HL-60 (cell line): ENCODE data around the gene IRGQ.

ENCODE experiments used
- DNase-seq, 2 experiments: peaks; one replicate each; pipeline ENCODE4 v3.0.0-alpha.2; 2010 to 2020; ENCODE audit warnings: low read depth in 1 of 2, low spot score in 1 of 2
- H3K27ac ChIP-seq: fragments of 250-450 bp; sonication (Bioruptor Pico); replicated peaks from 2 replicates; pipeline ENCODE4 v1.5.1; 2020; ENCODE audit warnings: mild to moderate bottlenecking, moderate library complexity
- H3K27me3 ChIP-seq: fragments of 250-450 bp; sonication (Bioruptor Pico); 2 replicates; pipeline ENCODE4 v1.5.1; 2021; ENCODE audit warnings: mild to moderate bottlenecking, moderate library complexity; ENCODE audit not compliant: insufficient read depth, poor library complexity, severe bottlenecking
- H3K4me3 ChIP-seq: replicated peaks from 2 replicates; pipeline ENCODE4 v1.5.1; 2011; ENCODE audit warnings: mild to moderate bottlenecking, control low read depth, low read length; ENCODE audit not compliant: insufficient read depth
- GABPA ChIP-seq: IDR thresholded peaks from 2 replicates; pipeline ENCODE4 v1.6.1; 2012; ENCODE audit warnings: low read depth
- POLR2AphosphoS5 ChIP-seq: IDR thresholded peaks from 2 replicates; pipeline ENCODE4 v1.6.1; 2012; ENCODE audit warnings: low read depth
- SPI1 ChIP-seq: IDR thresholded peaks from 2 replicates; pipeline ENCODE4 v1.6.1; 2012; ENCODE audit warnings: low read depth, mild to moderate bottlenecking, borderline replicate concordance
- TF ChIP-seq, protein P1 (sequence below): IDR thresholded peaks from 2 replicates; pipeline ENCODE4 v1.6.1; 2012; ENCODE audit warnings: low read depth; ENCODE audit not compliant: insufficient replicate concordance
- TF ChIP-seq, protein P2 (sequence below): IDR thresholded peaks from one replicate; pipeline ENCODE4 v1.5.1; 2011; ENCODE audit warnings: low read length, control low read depth, inconsistent platforms; ENCODE audit not compliant: insufficient read depth

IRGQ gene

DNA sequence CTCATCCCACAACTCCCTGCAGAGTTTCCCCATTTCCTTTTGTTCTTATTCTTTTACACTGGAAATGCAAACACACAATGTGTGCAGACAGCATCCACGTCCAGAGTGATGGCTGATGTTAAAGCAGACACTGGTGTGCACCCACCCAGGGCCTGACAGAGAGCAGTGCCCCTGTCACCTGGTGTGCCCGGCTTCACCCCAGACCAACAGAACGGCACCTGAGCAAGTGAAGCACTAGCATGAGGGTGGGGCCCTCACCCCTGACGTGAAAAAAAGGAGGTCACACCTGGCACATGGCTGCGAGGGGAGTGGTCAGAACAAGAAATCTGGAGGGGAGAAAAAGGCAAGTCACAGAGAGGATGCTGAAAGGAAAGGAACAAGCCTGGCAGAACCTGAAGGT lies 50.7 kb downstream of the IRGQ start:
- TF ChIP-seq POLR2AphosphoS5 (no peak), GABPA (no peak), SPI1 (no peak)
- TF ChIP-seq, protein P1, sequence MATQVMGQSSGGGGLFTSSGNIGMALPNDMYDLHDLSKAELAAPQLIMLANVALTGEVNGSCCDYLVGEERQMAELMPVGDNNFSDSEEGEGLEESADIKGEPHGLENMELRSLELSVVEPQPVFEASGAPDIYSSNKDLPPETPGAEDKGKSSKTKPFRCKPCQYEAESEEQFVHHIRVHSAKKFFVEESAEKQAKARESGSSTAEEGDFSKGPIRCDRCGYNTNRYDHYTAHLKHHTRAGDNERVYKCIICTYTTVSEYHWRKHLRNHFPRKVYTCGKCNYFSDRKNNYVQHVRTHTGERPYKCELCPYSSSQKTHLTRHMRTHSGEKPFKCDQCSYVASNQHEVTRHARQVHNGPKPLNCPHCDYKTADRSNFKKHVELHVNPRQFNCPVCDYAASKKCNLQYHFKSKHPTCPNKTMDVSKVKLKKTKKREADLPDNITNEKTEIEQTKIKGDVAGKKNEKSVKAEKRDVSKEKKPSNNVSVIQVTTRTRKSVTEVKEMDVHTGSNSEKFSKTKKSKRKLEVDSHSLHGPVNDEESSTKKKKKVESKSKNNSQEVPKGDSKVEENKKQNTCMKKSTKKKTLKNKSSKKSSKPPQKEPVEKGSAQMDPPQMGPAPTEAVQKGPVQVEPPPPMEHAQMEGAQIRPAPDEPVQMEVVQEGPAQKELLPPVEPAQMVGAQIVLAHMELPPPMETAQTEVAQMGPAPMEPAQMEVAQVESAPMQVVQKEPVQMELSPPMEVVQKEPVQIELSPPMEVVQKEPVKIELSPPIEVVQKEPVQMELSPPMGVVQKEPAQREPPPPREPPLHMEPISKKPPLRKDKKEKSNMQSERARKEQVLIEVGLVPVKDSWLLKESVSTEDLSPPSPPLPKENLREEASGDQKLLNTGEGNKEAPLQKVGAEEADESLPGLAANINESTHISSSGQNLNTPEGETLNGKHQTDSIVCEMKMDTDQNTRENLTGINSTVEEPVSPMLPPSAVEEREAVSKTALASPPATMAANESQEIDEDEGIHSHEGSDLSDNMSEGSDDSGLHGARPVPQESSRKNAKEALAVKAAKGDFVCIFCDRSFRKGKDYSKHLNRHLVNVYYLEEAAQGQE = no peak
- TF ChIP-seq, protein P2, sequence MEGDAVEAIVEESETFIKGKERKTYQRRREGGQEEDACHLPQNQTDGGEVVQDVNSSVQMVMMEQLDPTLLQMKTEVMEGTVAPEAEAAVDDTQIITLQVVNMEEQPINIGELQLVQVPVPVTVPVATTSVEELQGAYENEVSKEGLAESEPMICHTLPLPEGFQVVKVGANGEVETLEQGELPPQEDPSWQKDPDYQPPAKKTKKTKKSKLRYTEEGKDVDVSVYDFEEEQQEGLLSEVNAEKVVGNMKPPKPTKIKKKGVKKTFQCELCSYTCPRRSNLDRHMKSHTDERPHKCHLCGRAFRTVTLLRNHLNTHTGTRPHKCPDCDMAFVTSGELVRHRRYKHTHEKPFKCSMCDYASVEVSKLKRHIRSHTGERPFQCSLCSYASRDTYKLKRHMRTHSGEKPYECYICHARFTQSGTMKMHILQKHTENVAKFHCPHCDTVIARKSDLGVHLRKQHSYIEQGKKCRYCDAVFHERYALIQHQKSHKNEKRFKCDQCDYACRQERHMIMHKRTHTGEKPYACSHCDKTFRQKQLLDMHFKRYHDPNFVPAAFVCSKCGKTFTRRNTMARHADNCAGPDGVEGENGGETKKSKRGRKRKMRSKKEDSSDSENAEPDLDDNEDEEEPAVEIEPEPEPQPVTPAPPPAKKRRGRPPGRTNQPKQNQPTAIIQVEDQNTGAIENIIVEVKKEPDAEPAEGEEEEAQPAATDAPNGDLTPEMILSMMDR = no peak
- DNase-seq = no peak
- Histone ChIP-seq H3K4me3 (no peak overlapping the region), H3K27me3 (no peaks in the 10 kb centered on the region), H3K27ac (no peak overlapping the region)

DNA sequence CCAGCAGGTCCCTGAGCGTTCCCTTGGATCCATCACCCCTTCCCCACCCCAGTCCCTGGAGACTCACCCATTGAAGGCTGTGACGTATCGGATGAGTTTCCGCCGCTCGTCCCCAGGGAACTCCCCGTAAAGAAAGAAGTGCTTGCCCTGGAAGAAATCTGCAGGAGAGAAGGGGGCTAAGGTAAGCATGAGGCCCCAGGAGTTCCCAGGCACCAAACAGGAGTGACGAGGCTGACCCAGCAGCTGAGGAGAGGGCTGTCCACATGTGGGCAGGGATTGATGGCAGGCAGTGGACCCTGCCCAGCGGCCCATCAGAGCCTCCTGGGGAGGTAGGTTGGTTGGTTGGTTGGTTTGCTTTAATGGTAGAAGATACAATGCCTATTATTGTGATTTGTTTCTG lies 51.9 kb downstream of the IRGQ start:
- TF ChIP-seq SPI1 (no peak), GABPA (no peak), POLR2AphosphoS5 (no peak)
- TF ChIP-seq, protein P1 = no peak
- TF ChIP-seq, protein P2 = no peak
- Histone ChIP-seq H3K27ac (no peak overlapping the region), H3K27me3 (no peaks in the 10 kb centered on the region), H3K4me3 (no peak overlapping the region)
- DNase-seq = no peak

DNA sequence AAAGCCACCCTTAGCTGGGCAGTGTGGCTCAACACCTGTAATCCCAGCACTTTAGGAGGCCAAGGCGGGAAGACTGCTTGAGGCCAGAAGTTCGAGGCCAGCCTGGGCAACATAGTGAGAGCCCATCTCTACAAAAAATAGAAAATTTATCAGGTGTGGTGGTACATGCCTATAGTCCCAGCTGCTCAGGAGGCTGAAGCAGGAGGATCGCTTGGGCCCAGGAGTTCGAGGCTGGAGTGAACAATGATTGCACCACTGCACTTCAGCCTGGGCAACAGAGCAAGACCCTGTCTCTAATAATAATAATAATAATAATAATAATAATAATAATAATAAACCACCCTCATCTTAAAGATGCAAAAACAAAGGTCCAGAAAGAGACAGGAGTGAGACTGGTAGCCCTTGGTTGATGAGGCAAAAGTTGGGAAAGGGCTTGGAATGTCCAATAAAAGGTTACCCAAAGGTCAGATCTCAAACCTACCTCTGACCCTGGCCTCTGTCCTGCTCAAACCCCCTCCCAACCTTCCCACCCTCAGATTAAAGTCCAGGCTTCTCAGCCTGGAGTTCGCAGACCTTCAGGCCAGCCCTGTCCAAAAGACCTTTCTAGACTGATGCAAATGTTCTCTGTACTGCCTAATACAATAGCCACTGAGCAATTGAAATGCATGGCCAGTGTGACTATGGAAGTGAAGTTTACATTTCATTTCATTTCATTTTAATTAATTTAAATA lies 53.8 kb downstream of the IRGQ start:
- no peaks in the 10 kb centered on the region for H3K27me3 ChIP-seq
- H3K4me3 ChIP-seq = no peak overlapping the region
- no peak for DNase-seq
- H3K27ac ChIP-seq = no peak overlapping the region
- TF ChIP-seq, protein P1 = no peak
- TF ChIP-seq, protein P2 = no peak
- no peak for TF ChIP-seq SPI1
- TF ChIP-seq POLR2AphosphoS5 = no peak
- no peak for TF ChIP-seq GABPA
